COLO668 (cell line): ENCODE data around the gene SELENOO.

Experiments used
- DNase-seq: peaks from one replicate; lab custom pipeline; 2025; ENCODE audit not compliant: unreplicated experiment; lab: John Stamatoyannopoulos, UW

The SELENOO gene

GRCh38 chr22:50264946-50265669, 64.3 kb downstream of the SELENOO start:
- peak; percentile 17 for DNase-seq

- DNase-seq, result no peak
Observed at GRCh38 chr22:50266994-50267393, 66.2 kb downstream of the SELENOO start.
